IPS-NIHi7 (cell line): ENCODE results near the gene ADGRE3.
"Not testable (repeated sequence)": the region's sequence is repeated elsewhere in the genome, so short reads cannot be mapped to it uniquely, and the experiment has no call there.

Experiments used
- DNase-seq: peaks from one replicate; pipeline ENCODE4 v3.0.0; 2012; ENCODE audit warnings: mixed read lengths; ENCODE audit errors: extremely low spot score

Gene ADGRE3

DNA sequence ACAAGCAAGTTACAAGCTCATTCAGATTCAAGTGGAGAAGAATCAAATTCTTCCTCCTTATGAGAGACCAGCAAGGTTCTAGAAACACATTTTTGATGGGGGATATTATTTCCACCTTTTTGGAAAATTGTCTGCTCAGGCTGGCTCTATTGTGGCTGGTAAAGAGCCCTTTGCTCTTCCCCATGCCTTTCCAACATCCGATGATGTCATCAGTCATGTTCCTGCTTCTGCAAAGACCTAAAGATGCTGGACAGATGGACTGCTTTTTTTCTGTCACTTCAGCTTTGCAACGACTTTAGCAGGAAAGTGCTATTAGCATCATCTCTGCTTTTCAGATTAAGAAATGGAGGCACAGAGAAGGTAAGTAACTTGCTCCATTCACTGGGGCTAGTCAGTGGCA lies 4.2 kb downstream of the ADGRE3 start:
- DNase-seq: no peak

DNA sequence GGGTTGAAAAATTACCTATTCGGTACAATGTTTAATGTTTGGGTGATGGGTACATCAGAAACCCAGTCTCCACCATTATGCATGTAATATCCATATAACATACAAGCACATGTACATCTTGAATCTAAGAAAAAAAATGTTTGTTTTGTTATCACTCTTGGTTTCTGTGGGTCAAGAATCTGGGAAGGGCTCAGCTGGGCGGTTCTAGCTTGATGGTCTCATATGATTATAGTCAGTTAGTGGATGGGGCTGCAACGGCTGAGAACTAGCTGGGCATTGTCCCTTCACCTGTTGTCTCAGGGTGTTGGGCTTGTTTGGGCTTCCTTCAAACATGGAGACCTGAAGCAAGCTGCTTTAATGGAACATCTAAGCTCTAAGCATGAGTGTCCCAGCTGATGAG lies 4.7 kb downstream of the ADGRE3 start:
- DNase-seq: no peak

DNA sequence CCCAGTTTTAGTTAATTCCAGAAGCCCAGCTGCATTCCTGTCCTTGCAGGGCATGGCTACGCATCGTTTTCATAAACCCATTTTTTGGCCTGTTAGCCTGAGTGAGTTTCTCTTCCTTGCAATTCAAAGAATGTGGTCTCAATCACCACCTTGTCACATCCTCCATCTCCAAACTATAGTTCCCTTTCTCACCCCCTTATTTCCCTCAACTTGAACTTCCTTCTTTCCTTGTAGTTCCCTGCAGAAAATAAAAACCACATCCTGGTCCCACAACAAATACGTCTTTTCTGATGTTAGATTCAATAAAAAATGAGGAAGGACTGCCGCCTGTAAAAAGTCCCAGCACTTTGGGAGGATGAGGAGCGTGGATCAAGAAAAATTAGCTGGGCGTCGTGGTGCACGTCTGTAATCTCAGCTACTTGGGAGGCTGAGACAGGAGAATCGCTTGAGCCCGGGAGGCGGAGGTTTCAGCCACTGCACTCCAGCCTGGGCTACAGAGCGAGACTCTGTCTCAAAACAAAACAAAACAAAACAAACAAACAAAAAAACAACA lies 13.2 kb downstream of the ADGRE3 start:
- DNase-seq: no peak

DNA sequence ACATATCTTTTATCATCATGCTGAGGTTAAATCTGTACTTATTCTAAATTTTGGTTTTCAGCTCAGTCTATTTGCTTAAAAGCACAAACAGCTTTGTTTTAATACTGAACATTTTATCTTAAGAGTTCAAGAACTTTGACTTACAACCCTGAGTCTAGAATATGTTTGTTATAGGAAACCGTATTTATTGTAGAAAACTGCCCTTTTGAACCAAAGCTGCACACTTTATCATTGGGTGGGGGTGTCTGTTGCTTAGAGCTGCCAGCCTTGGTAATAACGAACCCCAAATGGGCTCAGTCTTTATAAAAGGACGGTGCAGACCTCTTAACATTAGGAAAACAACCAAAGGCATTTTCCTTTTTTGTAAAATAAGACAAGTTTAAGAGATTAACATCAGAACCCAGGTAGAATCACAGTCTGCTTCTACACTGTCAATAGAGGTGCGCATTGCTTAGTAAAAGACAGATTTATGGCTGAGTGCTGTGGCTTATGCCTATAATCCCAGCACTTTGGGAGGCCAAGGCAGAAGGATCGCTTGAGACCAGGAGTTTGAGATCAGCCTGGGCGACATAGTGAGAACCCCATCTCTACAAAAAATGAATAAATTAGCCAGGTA lies 14.7 kb downstream of the ADGRE3 start:
- DNase-seq: no peak

DNA sequence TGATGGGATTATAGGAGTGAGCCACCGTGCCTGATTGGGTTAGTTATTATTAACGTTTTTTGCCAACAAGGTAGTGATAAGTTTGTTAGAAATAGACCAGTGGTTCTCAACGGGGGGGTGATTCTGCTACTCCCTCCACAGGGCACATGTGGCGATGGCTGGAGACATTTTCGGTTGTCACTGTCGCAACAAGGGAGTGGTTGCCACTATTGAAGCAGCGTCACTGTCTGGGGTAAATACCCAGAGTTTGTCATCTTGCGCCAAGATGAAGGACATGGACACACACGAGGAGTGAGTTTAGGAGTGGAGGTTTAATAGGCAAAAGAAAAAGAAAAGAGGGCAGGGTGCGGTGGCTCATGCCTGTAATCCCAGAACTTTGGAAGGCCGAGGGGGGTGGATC lies 18.9 kb downstream of the ADGRE3 start:
- no peak for DNase-seq

DNA sequence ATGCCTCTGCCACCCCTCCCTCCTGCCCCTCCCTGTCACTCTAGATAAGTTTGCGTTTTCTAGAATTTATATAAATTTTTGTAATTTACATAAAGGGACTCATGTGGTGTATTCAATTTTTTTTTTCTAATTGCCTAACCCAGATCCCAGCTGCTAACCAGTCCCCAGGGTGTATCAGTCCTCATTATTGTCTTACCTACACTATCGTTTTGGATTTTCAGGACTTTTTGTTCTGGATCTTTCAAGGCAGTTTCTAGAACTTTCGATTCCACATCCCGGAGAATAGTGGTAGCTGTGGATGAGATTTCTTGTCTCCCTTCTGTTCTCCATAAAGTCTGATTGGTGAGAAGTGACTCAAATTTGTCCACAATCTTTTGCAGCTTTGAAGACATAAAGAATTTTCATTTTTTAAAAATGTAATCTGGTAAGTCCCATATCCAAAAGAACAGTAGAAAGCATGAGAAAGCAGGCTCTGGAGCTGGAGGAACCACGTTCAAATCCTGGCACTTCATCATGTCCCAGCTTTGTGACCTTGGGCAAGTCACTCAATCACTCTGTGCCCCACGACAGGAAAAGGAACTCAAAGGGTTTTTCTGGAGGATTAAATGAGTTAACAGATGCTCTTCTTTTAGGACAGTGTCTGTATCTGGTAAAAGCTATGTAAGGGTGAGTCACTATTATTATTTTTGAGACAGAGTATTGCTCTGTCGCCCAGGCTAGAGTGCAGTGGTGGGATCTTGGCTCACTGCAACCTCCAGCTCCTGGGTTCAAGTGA lies 19.7 kb downstream of the ADGRE3 start:
- DNase-seq: no peak

DNA sequence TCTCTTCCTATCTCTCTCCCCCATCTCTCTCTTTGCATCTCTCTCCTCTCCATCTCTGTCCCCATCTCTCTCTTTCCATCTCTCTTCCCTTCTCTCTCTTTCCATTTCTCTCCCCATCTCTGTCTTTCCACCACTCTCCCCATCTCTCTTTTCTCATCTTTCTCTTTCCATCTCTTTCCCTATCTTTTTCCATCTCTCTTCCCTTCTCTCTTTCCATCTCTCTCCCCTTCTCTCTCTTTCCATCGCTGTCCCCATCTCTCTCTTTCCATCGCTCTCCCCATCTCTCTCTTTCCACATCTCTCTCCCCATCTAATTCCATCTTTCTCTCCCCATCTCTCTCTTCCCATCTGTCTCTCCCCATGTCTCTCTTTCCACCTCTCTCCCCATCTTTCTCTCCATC lies 24.5 kb downstream of the ADGRE3 start:
- DNase-seq: no peak

DNA sequence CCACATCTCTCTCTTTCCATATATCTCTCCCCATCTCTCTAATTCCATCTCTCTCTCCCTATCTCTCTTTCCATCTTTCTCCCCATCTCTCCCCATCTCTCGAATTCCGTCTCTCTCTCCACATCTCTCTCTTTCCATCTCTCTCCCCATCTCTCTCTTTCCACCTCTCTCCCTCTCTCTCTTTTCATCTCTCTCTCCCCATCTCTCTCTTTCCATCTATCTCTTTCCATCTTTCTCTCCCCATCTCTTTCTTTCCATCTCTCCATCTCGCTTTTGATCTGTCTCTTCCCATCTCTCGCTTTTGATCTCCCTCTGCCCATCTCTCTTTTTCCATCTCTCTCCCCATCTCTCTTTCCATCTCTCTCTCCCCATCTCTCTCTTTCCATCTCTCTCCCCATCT lies 25.6 kb downstream of the ADGRE3 start:
- no peak for DNase-seq

DNA sequence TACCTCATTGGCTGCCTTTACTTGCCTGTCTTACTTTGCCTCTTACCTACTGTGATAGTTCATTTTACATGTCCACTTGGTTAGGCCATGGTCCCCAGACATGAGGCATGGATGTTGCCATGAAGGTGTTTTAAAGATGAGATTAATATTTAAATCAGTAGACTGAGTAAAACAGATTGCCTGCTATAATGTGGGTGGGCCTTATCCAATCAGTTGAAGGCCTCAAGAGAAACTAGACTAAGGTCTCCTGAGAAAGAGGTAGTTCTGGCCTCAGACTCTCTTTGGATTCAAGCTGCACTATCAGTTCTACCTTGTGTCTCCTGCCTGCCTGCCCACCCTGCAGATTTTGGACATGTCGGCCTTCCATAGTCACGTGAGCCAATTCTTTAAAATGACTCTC lies 26.1 kb downstream of the ADGRE3 start:
- no peak for DNase-seq

DNA sequence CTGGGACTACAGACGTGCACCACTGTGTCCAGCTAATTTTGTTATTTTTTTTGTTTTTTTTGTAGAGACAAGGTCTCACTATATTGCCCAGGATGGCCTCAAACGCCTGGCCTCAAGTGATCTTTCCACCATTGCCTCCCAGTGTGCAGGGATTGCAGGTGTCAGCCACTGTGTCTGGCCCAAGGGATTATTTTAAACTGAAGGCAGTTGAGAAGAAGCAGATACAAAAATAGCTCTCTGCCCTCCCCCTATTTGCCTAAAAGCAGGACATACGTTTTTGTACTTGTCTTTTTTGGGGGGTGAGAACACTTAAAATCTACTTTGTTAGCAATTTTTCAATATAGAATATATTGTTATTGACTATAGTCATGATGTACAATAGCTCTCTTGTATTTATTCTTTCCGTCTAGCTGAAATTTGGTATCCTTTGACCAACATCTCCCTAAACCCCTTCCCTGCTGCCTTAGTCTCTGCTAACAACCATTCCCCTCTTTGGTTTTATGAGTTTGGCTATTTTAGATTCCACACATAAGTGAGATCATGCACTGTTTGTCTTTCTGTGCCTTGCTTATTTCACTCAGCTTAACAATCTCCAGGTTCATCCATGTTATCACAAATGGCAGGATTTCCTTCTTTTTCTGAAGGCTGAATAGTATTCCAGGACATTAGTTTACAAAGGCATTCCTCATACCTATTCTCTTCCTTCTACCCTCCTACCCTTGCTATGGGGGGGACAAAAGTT lies 34.9 kb downstream of the ADGRE3 start:
- no peak for DNase-seq

DNA sequence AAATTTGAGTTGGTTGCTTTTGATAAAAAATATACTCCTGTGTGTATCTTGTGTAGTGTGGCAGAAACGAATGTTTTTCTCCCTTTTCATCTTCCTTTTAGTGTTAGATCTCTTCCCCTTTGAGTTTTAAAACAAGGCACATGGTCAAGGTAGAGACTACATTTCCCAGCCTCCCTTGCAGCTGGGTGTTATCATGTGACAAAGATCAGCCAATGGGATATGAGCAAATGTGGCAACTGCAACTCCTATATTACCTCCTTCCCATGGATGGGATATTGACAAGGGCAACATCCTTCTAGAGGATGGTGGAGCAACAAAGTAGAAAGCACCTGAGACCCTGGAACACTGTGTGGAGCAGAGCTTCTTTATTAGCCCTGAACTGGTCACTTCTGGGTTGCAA lies 42.4 kb downstream of the ADGRE3 start:
- peak; percentile 19 for DNase-seq

DNA sequence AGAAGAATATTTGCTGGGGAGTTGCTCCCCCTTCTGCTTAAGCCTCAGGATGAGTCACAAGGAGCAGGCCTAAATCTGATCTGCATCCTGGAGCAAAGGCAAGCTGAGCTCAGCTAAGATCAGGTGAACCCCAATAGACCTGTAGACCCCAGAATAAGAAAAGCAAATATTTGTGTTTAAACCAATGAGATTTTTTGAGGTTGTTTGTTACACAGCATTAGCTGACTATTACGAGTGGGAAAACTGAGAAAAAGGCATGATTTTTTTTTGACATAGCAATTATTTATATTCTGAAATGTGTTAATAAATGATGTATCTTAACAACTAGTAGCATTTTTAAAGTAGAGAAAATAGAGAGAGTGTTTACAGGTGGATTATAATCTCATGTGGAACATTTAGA lies 45.1 kb downstream of the ADGRE3 start:
- DNase-seq: no peak

DNA sequence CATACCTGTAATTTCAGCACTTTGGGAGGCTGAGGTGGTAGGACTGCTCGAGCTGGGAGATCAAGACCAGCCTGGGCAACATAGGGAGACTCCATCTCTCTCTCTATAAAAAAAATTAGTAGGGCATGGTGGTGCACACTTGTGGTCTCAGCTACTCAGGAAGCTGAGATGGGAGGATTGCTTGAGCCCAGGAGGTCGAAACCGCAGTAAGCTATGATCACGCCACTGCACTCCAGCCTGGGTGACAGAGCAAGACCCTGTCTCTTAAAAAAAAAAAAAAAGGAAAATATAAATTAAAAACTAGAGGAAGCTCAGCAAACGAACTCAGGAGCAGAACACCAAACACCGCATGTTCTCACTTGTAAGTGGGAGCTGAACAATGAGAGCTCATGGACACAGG lies 50.2 kb downstream of the ADGRE3 start:
- DNase-seq: not testable (repeated sequence)

DNA sequence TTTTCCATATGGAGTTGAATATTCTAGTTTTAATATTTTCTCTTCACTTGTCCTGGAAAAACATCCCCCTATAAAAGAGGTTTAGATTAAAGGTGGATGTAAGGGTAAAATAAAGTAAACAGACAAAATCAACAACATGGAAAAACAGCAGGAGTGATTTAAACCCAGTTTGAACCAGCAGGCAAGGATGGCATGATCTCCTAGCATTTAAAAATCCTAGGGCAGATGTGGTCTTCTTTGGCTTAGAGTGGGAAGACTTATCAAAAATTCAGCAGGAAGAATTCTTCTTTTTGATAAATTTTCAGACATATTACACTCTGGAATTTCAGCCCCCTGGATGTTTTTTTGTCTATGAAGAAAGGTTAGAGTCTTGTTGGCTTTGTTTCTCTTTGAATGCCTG lies 55.2 kb downstream of the ADGRE3 start:
- no peak for DNase-seq

DNA sequence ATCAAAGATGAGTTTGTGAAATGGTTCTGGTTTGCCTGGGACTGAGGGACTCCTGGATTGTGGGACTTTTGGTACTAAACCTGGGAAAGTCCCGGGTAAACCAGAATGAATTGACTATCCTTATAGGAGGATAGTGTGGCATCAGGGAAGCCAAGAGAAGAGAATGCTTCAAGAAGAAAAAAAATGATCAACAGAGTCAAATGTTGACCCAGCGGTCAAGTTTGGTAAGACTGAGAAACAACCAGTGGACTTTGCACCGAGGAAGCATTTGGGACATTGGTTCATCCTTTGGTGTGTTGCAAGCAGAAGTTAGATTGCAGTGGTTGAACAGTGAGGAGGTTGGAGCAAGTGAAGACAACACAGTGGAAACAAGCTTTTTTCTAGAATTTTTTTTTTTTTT lies 58.2 kb downstream of the ADGRE3 start:
- DNase-seq: no peak

DNA sequence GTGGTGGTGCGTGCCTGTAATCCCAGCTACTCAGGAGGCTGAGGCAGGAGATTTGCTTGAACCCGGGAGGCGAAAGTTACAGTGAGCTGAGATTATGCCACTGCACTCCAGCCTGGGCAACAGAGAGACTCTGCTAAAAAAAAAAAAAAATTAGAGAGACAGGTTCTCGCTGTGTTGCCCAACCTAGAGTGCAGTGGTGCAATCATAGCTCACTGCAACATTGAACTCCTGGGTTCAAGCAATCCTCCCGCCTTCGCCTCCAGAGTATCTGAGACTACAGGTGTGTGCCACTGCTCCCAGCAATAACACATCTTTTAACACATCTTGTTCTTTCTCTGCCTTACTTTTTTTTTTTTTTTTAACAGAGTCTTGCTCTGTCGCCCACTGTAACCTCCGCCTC lies 59.0 kb downstream of the ADGRE3 start:
- no peak for DNase-seq

DNA sequence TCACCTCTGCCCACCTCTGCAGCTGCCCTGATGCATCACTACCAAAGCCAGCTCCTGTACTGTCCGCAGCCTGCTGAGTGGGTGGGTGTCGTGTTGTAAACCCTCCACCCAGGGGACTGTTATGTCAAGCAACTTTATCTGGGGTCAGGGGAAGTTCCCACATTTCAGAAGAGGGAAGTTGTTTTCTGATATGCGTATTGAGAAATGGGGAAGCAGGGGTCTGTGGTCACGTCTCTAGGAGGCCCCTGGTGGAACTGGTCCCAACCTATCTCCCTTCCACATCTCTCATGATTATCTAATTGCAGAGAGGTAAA lies 60.6 kb downstream of the ADGRE3 start:
- no peak for DNase-seq

DNA sequence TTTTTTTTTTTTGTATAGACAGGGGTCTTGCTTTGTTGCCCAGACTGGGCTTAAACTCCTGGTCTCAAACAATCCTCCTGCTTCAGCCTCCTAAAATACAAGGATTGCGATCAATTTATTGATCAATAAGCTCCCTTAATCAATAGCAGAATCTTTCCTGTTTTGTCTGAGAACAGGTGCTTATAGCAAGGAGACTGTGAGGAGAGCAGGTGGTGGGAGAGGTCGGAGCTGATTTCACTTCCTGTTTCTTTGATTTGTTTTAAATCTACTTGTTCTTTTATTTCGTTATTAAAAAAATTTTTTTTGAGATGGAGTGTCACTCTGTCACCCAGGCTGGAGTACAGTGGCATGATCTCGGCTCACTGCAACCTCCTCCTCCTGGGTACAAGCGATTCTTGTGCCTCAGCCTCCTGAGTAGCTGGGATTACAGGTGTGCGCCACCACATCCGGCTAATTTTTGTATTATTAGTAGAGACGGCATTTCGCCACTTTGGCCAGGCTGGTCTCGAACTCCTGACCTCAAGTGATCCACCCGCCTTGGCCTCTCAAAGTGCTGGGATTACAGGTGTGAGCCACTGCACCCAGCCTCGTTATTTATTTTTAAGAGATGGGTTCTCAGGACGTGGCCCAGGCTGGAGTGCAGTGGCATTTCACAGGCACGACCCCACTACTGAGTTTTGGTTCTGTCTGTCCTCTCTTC lies 61.1 kb downstream of the ADGRE3 start:
- DNase-seq: not testable (repeated sequence)

DNA sequence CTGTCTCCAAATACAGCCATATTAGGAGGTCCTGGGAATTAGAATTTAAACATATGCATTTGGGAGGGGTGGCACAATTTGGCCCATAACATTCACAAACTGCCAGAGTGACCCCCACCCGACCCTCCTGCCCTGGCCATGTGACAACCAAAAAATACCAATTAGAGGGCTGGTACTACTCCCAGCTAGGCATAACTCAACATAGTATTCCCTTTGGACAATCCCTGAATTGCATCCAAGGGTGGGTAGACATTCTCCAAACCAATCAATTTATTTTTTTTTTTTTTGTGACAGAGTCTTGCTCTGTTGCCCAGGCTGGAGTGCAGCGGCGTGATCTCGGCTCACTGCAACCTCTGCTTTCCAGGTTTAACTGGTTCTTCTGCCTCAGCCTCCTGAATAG lies 62.0 kb downstream of the ADGRE3 start:
- DNase-seq: no peak

DNA sequence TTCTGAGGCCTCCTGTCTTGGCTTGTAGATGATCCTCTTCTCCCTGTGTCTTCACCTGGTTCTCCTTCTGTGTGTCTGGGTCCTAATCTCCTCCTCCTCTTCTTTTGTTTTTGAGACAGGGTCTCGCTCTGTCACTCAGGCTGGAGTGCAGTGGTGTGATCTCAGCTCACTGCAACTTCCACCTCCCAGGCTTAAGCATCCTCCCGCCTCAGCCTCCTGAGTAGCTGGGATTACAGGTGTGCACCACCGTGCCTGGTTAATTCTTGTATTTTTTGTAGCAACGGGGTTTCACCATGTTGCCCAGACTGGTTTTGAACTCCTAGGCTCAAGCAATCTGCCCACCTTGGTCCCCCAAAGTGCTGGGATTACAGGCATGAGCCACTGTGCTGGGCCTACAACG lies 62.4 kb downstream of the ADGRE3 start:
- not testable (repeated sequence) for DNase-seq

DNA sequence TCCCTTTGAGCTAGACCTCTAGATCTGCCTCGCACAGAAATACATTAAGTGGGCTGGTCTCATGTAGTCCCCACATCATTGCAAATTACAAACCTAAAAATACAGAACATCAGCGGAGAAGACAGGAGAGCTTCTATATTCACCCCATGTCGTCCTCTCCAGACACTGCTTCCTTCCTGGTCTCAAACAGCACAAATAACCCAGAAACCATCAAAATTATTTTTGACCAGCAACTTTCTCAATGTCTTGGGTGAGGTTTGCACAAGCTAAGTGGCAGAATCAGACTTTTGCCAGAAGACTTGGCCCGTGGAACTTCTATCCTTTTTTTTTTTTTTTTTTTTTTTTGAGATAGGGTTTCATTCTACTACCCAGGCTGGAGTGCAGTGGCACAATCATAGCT lies 63.6 kb downstream of the ADGRE3 start:
- DNase-seq: no peak

DNA sequence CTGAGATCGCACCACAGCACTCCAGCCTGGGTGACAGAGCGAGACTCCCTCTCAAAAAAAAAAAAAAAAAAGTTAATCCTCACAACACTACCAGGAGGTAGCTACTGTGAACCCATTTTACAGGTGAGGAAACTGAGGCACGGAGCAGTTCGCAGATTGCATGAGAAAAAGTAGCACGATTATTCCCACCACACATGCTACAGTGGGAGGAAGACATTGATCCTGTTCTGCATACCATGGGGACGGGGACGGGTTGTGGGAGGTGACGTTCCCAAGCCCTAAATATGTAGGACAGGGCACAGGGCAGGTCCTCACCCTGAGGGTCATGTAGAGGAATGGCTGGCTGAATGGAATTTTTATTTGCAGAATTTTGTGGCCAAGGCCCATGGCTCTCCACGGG lies 68.0 kb downstream of the ADGRE3 start:
- DNase-seq: no peak
